Hematopoietic multipotent progenitor cell treated with erythropoietin and hydrocortisone succinate and interleukin-3 and kit ligand, for 17 days (in vitro differentiated cells): ENCODE measurements around the gene FILIP1L.

Experiments
- DNase-seq: peaks from one replicate; pipeline ENCODE4 v3.0.0-alpha.2; 2015; ENCODE audit warnings: low spot score

Gene FILIP1L

DNA sequence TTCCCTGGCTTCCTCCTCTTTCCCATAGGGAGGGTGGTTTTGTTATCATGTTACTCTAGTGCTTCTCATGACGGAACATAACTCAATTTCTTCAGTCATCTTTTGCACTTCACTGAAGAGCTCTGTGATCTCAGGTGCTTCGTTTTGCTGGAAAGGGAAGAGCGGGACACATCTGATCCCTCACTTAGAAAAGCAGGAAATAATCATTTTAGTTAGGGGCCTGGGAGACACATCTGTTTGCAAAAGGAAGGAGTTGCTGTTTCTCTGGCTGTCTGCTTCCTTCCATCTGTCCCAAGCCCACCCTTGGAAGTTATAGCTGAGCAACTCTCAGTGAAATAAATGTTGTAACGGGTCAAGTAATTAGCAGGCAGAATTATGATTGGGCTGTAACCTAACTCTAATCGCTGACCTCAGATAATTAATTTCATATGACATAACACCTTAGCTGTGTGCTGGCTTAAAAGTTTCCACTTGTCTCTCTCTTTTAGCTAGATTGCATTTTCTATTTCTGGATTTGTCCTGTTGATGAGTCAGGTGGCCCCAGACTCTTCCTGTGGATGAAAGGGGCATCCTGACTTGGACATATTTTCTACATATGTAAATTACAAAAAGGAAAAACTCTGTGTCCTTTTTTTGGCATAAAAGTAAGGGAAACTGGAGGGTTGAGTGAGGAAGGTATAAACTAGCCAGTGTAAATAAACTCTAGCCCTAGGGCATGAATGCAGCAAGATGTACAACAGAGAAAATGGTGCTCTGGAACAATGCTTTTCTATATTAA, 11.0 kb upstream of the FILIP1L start:
- no peak for DNase-seq

DNA sequence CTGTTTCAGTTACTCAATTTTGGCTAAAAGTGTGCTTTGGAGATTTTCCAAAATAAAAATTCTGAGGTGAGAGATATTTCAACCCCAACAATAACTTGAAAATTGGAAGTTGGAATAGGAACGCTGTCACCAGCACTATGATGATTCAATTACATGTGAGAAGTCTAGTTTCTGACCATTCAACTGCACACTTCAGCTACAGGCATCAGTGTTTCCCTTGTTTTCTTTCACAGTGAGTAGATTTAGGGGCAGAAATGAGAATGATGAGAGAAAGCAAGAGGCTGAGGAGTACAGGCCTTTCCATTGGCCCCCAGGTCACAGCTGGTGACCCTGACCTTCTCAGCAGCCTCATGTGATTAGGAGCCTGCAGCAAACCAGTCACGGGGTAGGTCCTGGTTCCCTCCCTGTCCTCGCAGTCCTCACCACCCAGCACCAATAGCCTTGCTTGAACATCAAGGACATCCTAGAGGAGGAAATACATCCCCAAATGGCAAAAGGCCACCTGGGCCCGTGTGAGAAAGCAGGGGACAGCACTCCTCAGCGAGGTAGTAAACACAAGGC, 10.0 kb upstream of the FILIP1L start:
- no peak for DNase-seq

DNA sequence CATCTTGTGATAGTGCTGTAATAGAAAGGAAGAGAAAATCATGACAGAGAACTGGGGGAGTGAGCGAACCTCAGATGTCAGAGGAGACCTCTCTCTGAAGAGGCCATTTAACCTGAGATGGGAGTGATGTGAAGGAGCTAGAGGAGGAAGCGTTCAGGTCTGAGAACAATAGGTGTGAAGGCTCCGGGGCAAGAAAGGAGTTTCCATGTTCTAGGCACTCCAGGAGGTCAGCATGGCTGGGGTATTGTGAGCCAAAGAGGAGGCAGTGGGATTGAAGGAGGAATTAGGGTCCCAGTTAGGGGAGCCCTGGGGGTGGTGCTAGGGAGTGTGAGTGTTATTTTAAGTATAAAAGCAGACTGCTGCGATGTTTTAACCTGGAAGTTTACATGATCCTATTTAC, 8.8 kb upstream of the FILIP1L start:
- no peak for DNase-seq

DNA sequence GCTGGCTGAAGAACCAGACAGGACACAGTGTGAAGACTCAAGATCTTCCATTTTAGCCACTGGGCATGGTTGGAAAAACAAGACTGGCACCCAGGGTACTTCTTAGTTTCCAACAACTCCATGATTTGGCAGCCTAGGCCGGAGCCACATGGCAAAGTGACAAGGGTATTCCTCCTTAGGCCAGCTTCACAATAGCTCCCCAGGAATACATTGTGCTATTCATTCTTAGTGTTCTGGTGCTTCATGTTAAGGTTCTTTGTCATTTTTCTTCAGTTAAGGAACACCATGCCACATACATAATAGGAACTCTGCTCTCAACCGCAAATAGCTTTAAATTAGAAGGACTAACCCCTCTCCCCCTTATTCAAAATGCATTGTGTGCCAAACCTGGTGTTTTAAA, 8.0 kb upstream of the FILIP1L start:
- no peak for DNase-seq

DNA sequence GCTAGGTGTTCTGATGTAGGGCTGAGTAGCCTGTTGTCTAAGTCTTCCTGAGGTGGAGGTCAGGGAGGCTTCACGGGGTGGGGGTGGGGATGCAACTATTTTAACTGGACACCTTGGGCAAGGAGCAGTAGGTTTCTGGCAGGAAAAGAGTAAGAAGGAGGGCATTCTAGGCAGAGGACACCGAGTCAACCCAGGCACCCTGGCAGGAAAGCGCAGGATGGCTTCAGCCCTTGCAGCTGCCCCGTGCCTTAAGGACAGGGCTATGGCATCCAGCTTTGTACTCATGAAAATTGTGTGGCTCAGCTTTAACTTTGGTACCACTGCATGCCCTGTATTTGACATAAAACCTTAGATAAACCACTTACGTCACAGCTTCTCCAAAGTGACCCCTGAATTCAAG, 6.4 kb upstream of the FILIP1L start:
- no peak for DNase-seq

DNA sequence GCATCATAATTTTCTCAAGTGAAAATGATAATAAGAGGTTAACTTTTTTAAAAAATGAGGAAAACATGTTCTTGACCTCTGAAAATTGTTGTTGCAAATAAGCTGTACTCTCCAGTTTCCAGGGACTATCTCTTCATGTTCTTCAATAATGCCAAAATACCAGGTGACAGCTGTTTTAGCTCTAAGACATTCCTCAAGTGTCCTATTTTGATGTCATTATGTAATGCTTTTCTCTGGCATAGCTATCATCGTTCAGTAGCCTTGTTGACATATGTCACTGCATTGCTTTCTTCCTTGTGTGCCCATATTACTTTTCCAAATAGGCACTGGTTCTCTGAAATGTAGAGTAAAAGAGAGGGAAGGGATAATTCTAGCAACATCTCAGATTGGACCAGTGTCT, 5.7 kb upstream of the FILIP1L start:
- DNase-seq = no peak

DNA sequence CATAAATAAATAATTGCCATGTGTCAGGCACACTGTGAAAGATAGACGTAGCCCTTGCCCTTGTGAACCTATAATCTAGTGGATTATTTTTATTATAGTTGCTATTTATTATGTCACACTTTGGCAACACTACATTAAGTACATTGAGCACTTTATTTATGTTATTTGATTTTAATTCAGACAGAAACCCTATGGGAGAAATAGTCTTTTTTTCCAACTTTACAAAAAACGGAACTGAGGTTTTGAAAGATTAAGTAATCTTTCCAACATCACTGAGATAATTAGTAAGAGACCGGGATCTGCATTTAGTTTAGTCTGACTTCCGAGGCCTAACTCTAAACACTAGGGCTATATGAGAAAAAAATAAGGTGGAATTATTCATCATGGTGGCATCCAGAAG, 2.8 kb upstream of the FILIP1L start:
- DNase-seq = no peak

DNA sequence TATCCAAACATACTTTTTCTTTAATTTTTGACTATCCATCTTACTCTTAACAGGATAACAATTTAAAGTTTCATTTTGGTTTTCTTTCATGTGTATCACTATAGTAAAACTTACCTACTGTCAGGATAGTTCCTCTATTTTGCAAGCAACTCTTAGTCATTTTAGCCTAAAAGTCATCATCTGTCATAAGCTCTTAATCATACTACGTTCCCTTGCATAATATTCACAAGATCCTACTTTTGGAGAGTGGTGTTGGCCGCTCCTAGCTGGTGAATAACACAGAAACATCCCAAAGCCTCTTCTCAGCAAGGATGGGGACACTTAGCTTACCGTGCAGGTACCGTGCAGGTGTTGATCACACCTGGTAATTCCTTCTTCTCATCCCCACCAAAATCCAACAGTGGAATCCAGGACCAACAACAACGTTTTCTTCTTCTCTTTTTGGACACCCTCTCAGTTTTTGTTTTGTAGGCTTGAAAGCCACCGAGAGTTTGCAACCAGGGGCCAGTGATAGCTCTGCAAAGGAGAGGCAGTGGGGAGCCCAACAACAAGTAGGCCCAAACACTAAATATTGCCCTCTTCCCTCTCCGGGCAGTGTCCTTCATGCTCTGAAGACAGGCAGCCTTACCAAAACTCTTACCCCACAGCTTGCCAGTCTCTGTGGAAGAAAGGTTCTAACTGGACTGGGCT, 433 bp downstream of the FILIP1L start:
- no peak for DNase-seq

DNA sequence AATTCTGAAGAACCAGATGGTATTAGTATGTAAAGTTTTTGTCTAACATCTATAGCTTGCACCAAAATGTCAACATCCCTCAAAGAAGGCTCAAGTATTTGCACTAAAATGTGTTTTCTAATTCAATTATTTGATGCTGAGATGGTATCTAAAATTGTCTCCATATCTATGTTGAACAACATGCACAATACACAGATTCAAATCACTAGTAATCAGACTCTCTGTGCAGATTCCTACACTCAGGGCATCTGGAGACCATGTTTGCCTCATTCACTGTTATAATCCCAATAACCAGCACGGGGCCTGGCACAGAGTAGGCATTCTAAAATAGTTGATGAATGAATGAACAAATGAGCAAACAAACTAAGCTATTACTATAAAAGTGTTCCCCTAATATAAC, 2.6 kb downstream of the FILIP1L start:
- DNase-seq = no peak

DNA sequence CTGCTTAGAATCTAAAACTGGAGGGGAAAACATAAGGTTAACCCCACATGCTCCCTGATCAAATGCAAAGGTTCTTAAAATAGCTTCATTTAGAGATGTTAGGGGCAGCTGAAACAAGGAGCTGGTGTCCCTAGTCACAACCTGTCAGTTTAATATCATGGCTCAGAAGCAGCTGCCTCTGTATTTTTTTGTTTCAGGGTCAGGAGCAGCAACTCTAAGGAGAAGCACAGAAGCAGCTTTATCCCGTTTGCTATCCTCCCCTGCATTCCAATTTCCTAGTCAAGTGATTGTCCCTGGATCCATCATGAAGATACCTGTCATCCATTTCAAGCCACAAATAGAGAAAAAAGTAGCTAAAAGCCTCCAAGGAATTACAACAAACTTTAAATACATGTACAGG, 4.1 kb downstream of the FILIP1L start:
- no peak for DNase-seq

DNA sequence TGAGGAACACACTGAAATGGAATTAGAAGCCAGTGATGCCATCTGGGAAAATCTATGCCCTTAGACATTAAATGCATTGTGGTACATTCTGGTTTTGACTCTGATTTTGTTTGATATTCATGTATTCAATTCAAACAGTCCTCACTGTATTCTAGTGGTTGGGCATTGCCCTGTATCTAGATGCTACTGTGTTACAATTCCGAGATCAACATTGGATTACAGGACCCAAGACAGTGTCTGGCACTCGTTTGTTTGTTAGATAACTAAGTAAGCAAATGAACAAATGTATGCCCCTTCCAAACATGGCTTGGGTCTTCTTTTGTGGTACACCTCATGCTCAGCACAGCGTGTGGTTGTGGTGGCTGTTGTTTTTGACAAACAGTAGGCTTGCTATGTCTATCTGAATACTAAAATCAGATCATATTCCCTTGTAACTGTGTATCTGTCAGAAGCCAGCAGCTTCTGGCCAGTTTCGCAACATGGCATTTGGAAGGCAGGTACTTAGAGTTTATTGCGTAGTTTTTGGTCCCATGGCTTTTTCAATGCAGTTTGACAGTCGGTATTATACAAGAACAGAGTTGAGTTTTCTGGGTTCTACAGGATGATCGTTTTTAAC, 5.7 kb downstream of the FILIP1L start:
- DNase-seq = no peak

DNA sequence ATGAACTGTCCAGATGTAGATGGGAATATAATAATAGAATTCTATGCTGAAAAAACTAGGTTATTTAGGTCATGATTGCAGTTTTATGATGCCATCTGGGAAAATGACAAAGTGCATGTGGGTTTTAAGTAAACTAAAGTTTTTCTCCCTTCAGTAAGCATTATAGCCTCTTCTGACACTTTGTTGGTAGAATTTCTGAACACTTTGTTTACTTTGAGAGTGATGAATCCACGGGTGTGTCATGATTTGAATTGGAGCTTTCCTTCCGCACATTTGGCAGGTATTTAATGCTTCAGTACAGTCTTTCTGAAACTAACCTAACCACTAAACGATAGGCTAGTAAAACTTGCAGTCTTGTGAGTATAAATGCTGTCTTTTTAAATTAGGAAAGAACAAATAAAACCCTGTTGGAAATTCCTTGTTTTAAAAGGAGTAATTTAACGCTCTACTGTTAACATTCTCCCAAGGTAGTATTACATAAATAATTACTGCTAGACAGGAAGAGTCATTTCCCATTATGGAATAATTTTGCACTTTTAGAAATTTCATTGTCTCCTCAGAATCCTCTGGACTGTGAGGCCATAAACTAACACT, 7.0 kb downstream of the FILIP1L start:
- no peak for DNase-seq

DNA sequence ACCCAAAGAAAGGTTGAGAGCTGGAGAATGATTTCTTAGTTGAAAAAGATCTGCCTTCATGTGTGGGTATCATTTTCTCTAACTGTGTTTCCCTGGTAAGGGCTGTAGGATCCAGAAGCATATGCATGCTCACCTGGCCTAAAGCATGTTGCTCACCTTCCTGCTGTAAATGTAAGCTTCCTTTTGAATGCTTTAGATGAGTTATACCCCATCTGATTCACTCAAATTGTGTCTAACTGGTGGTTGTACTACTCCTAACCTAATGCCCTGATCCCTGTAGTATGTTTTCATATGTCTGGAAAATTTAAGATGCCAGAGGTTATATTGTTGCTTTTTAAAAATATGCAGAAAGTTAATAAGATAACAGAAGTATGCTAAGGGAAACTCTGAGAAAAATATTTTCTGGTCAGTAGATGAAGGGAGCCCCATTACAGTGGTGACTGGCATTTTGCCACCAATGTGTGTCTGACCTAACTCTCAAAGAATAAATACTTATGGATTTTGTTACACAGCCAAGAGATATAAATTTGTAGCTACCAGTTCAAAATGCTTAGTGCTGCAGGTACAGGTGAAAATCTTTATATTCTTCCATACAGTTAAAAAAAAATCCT, 7.7 kb downstream of the FILIP1L start:
- DNase-seq = no peak

DNA sequence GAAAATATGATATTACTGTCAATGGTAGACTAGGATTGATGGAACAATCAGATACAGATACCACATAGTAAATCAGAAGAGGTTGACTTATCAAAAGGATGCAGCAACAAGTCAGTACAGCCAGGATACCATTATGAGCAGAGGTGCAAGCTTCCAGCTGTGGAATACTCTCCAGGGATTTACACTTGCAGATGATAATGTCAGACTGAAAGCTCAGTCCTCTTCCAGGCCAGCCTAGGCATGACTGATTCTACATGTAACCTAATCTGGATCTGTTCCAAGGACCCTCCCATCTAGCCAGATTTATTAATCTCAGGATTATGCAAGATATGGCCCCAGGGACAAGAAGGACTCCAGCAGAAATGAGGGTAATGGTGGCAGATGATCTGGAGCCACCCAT, 8.2 kb downstream of the FILIP1L start:
- DNase-seq = no peak

DNA sequence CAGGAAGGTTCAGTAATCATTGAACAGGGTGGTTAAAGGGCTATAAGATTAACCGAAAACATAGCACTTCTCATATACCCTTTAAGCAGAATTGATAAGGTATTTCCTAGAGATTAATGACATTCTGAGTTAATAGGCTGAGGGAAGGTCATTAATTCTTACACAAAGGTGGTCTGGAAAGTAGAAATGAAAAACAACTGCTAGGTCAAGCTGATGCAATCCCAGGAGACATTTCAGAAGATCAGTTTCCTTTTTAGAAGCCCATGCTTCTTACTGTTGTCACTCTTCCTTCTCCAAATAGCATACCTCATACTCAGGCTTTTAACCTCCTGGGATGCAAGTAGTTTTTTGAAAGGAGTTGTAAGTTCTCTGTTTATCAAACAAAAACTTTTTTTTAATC, 8.8 kb downstream of the FILIP1L start:
- DNase-seq = no peak

DNA sequence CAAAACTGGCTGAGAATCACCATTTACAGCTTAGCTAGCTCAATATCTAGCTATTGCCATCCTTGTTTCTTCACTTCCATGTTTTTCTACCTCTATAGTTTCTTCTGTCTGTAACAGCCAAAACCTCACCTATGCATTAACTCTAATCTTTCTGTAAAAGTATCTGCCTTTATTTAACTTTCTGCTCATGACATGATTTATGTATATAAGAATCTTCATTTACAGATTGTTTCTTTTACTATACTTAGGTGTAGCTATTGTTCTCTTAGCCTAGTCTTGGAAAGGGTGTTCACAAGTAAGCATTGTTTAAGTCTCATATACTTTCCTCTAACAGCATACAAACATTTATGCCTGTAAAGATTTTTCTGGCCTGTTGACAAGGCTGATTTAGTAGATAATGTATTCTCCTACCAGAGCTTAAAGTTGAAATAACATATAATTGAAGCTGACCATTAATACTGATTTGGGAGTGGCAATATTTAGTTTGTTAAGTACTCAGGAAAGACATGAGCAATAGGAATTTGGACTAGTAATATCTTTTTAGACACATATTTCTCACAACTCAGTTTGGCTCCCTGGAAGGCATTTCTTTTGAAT, 9.4 kb downstream of the FILIP1L start:
- DNase-seq = no peak

DNA sequence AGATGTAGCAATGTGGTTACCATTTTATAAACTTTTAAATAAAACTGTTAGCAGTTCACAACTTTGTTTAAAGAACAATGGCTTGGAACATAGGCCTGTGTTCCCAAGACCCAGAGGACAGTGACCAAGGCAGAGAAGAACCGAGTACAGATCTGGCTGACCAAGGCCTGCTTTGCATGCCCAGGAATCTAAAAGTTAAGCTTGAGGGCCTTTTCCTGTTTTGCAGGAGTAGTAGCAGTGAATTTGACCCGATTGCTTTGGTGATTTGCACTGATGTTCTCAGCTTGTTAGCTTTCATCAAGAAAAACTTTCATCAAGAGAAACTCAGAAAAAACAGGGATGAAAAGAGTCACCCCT, 9.9 kb downstream of the FILIP1L start:
- DNase-seq = no peak

DNA sequence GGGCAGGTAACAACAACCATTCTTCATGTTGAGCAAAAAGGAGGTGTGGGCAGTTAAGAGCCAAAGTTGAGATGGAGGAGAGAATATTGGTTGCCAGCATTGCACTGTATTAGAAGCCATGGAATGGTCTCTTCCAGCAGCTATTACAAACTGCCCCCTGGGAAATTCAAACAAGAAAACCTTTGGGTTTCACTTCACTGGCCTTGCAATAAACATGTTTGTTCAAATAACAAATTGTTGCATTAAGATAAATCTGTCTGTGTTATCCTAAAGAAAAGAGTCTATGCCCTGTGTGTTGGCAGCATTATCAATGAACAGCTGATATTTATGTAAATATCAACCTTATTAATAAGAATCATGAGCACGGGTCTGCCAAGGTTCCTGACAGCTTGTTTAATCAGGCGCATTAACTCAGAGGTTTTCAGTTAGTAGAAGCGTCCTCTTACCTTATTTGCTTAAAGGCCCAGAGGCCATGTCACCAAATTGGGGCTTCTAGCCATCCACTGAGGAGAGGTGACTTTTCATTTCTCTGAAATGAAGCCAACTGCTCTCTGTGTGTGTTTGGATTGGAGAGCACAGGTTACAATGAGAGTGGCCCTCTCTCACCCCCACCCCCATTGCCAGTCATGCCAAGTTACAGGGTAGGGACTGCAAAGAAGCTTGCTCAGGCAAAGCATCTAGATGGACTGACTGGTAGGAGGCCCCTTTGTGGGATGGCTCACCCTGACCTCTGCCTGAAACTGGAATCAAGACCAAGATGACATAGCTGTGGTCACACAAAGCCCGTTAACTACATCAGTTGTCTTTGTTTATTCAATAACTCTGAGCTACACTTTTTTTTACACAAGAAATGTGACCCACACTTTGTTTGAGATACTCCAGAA, 10.5 kb downstream of the FILIP1L start:
- no peak for DNase-seq

DNA sequence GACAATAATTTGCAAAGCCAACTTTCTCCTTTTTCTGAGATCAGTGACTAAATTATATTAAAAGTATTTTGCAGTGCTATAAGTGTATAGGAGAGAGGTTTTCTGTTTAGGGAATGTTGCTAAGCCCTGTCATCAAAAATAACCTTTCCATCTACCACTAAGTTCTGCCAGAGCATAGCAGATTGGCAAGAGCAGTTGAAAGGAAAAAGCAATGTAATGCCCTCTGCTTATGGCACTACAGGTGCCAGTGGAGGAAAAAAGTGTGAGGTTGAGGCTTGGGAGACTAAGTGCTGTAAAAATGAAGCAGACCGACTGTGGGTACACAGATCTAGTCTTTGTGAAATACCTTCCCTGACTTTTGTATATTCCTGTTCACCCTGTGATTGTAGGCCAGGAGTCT, 11.5 kb downstream of the FILIP1L start:
- DNase-seq = no peak

DNA sequence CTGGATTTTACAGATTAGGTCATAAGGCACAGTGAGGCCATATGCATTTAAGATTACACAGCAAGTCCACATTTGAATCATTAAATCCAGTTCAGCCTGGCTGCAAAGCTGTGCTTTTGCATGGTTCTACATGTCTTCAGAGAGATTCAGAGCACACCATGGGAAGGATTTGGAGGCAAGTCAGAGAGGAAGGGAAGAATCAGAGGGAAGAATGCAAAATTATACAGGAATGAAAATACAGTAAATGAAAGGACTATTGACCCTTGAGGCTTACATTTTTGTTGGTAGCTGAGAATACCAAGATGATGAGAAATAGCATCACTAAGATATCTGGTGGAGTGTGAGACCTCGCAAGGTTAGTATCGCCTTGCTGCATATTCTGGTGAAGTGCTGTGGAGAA, 13.9 kb downstream of the FILIP1L start:
- DNase-seq = no peak

DNA sequence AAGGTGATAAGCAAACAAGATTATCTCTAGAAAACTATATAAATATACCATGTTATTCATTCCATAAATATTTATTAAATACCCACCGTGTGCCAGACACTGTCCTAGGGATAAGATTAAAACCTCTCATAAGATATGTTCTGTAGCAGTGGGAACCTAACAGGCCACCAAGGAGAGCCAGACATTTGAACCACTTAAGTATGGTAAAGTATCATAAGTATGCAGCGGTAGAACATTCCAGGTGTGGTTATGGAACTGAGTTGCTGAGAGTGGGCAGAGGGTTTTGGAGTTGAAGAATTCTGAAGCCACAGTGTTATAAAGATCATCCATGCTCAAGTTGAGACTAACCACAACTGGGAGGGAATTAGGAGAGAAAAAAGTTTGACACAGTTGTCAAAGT, 14.7 kb downstream of the FILIP1L start:
- no peak for DNase-seq
